Lung (tissue), 12 donors: Measurements from ENCODE around the gene EID1. TPM values are rescaled to one million over a fixed set of nuclear protein-coding genes. Genes with fewer than 3 reads are reported as not detected.

Experiments used
- ATAC-seq: fragments of 200-7000 bp; cut with Tn5 transposase; one replicate; pipeline ENCODE4 v1.9.1; 2020; ENCODE audit warnings: moderate number of reproducible peaks; ENCODE audit not compliant: insufficient read depth, low FRiP score
- DNase-seq, 3 donors: peaks; one replicate each; pipeline ENCODE4 v3.0.0-alpha.2; 2013 to 2017
- H3K27ac ChIP-seq, 2 donors: one replicate each; pipeline ENCODE4 v1.5.1; 2013; ENCODE audit warnings: mild to moderate bottlenecking in 2 of 2, moderate library complexity in 2 of 2, control low read depth in 1 of 2, inconsistent platforms in 1 of 2, low read depth in 1 of 2, low read length in 1 of 2
- H3K27me3 ChIP-seq, 3 donors: one replicate each; pipeline ENCODE4 v1.5.1; 2013; ENCODE audit warnings: low read length in 2 of 3; ENCODE audit not compliant: control insufficient read depth in 3 of 3, insufficient read depth in 3 of 3
- H3K36me3 ChIP-seq, 4 donors: one replicate each; pipeline ENCODE4 v1.5.1; 2013; ENCODE audit warnings: low read length in 4 of 4, mild to moderate bottlenecking in 1 of 4, moderate library complexity in 1 of 4; ENCODE audit not compliant: control insufficient read depth in 4 of 4, insufficient read depth in 4 of 4
- H3K4me1 ChIP-seq, 5 donors: one replicate each; pipeline ENCODE4 v1.5.1; 2013; ENCODE audit warnings: low read length in 5 of 5, mild to moderate bottlenecking in 2 of 5, moderate library complexity in 1 of 5; ENCODE audit not compliant: control insufficient read depth in 5 of 5, insufficient read depth in 5 of 5
- H3K4me3 ChIP-seq: one replicate; pipeline ENCODE4 v1.5.1; 2013; ENCODE audit warnings: mild to moderate bottlenecking, control low read depth, moderate library complexity
- H3K9ac ChIP-seq, 2 donors: one replicate each; pipeline ENCODE4 v1.5.1; 2013; ENCODE audit warnings: low read length in 2 of 2, control low read depth in 1 of 2; ENCODE audit not compliant: insufficient read depth in 1 of 2
- H3K9me3 ChIP-seq, 4 donors: one replicate each; pipeline ENCODE4 v1.5.1; 2013; ENCODE audit warnings: low read length in 3 of 4, mild to moderate bottlenecking in 1 of 4, moderate library complexity in 1 of 4; ENCODE audit not compliant: control insufficient read depth in 4 of 4, insufficient read depth in 3 of 4
- WGBS, 2 donors: extraction: QIAGEN DNeasy Blood & Tissue Kit; methylation state at CpG; one replicate each; pipeline ENCODE4 v1.1.7; 2013; 5-methylcytosine and 5-hydroxymethylcytosine counted together
- polyA plus RNA-seq, 2 donors: library from polyadenylated mRNA; stranded (reverse); fragments of 200-250 nt; gene quantifications; one replicate each; pipeline ENCODE4 v1.2.1, GENCODE V29; 2013
- total RNA-seq, 2 donors: library from RNA; depleted of rRNA in 1 of 2; stranded (reverse); fragments of >200 nt in 1 of 2; gene quantifications; one replicate each; pipeline ENCODE4 v1.2.1, GENCODE V29; 2014 to 2021
- TF ChIP-seq, protein P1 (sequence below): IDR thresholded peaks from 2 replicates; pipeline ENCODE4 v1.5.1; 2012; ENCODE audit warnings: mild to moderate bottlenecking; ENCODE audit errors: control extremely low read depth, extremely low read depth
- donor health status: control.
- donor health status: control.
- donor health status: Bipolar disorder and iron deficiency.
- donor health status: healthy.
- donor health status: DM: yes; HTN: yes; CAD: no.

EID1 gene
- total and polyA plus RNA-seq, 4 donors: 82.7 to 139 (median 86.6) TPM

DNA sequence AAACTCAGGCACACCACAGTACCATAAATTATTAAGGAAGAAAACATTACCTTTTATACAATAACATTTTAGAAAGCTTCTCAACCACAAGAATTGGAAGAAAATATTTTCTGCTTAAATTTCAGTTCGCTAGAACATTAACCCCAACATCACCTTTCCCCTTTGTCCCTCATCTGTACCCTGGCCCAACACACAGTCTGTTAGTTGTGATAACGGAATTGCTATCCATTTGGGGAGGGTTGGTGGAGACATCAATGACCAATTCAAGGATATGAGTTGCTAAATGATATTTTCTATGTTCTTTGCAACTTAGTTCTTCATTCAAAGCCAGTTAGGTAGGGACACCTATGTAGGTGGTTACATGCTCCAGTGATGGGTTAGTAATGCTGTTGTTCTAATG, 5.8 kb downstream of the EID1 start:
- TF ChIP-seq, protein P1, sequence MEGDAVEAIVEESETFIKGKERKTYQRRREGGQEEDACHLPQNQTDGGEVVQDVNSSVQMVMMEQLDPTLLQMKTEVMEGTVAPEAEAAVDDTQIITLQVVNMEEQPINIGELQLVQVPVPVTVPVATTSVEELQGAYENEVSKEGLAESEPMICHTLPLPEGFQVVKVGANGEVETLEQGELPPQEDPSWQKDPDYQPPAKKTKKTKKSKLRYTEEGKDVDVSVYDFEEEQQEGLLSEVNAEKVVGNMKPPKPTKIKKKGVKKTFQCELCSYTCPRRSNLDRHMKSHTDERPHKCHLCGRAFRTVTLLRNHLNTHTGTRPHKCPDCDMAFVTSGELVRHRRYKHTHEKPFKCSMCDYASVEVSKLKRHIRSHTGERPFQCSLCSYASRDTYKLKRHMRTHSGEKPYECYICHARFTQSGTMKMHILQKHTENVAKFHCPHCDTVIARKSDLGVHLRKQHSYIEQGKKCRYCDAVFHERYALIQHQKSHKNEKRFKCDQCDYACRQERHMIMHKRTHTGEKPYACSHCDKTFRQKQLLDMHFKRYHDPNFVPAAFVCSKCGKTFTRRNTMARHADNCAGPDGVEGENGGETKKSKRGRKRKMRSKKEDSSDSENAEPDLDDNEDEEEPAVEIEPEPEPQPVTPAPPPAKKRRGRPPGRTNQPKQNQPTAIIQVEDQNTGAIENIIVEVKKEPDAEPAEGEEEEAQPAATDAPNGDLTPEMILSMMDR: no peak
- Histone ChIP-seq H3K36me3 (peaks cover 0 to 2% (median 0%) of the 10 kb centered on the region in 4 donors), H3K4me1 (peaks cover 0 to 17% (median 9%) of the 10 kb centered on the region in 5 donors), H3K4me3 (no peak overlapping the region), H3K27me3 (no peaks in the 10 kb centered on the region), H3K9ac (no peak overlapping the region), H3K9me3 (no peaks in the 10 kb centered on the region), H3K27ac (no peak overlapping the region)
- DNase-seq: no peak
- 87 to 98% methylated on average over 2 of the region's 2 CpGs for WGBS, 2 donors
- no peak for ATAC-seq

DNA sequence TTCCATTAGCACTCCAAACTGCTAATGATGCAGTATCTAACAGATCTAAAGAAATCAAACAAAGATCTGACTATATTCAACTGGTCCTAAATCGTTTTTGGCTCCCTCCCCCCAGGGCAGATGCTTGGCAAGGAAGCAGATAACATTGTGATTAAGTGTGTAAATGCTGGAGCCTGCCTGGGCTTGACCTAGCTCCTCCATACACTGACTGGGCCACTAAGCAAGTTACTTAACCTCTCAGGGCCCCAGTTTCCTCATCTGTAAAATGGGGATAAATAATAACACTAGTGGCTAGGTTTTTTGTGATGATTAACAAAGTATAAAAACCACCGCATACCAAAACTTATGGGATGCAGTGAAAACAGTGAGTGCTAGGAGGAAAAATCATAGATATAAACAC, 9.2 kb downstream of the EID1 start:
- H3K4me3 ChIP-seq: no peak overlapping the region
- no peaks in the 10 kb centered on the region for H3K36me3 ChIP-seq
- no peak for DNase-seq
- TF ChIP-seq, protein P1: no peak
- H3K9me3 ChIP-seq: no peaks in the 10 kb centered on the region
- 58 to 74% methylated on average over 2 of the region's 2 CpGs for WGBS, 2 donors
- no peak for ATAC-seq
- no peak overlapping the region for H3K27ac ChIP-seq
- H3K4me1 ChIP-seq: no peaks in the 10 kb centered on the region
- no peak overlapping the region for H3K9ac ChIP-seq
- H3K27me3 ChIP-seq: no peaks in the 10 kb centered on the region

DNA sequence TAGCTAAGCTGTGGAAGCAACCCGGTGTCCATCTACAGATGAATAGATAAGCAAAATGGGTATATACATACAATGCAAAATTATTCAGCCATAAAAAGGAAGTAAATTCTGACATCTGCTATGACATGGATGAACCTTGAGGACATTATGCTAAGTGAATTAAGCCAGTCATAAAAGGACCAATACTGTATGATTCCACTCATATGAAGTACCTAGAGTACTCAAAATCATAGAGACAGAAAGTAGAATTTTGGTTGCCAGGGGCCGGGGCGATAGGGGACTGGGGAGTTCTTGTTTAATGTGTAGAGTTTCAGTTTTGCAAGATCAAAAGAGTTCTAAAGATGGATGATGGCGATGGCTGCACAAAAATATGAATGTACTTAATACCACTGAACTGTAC, 10.3 kb downstream of the EID1 start:
- ATAC-seq (no peak), DNase-seq (no peak)
- Histone ChIP-seq H3K9ac (no peak overlapping the region), H3K4me3 (no peak overlapping the region), H3K36me3 (no peaks in the 10 kb centered on the region), H3K27me3 (no peaks in the 10 kb centered on the region), H3K4me1 (no peaks in the 10 kb centered on the region), H3K27ac (no peak overlapping the region), H3K9me3 (no peaks in the 10 kb centered on the region)
- WGBS, 2 donors: 83 to 89% methylated on average over 4 of the region's 4 CpGs
- TF ChIP-seq, protein P1: no peak

DNA sequence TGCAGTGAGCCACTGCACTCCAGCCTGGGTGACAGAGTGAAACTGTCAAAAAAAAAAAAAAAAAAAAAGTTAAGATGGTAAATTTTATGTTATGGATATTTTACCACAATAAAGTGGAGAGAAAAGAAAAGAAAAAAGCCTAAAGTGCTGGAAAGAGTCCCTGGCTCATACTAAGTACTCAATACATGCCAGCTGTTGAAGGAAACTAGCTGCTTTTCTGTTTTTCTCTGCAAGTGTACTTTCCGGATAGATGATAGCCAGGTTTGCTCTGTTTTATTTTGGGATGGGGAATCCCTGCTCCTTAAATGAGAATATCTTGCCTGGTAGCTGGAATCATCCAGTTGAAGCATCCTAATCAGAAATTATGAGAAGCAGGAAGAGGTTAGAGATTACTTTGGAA, 10.9 kb downstream of the EID1 start:
- H3K36me3 ChIP-seq: no peaks in the 10 kb centered on the region
- no peaks in the 10 kb centered on the region for H3K9me3 ChIP-seq
- H3K9ac ChIP-seq: no peak overlapping the region
- DNase-seq (peak in 1 of 3 donors; percentile 21), ATAC-seq (no peak)
- TF ChIP-seq, protein P1: no peak
- H3K27ac ChIP-seq: peak overlapping the region in 1 of 2 donors; percentile 2
- H3K4me1 ChIP-seq: no peaks in the 10 kb centered on the region
- H3K4me3 ChIP-seq: no peak overlapping the region
- 83 to 87% methylated on average over 1 of the region's 1 CpG for WGBS, 2 donors
- no peaks in the 10 kb centered on the region for H3K27me3 ChIP-seq
